ENCODE data around the gene VPS37B.

VPS37B gene

DNA sequence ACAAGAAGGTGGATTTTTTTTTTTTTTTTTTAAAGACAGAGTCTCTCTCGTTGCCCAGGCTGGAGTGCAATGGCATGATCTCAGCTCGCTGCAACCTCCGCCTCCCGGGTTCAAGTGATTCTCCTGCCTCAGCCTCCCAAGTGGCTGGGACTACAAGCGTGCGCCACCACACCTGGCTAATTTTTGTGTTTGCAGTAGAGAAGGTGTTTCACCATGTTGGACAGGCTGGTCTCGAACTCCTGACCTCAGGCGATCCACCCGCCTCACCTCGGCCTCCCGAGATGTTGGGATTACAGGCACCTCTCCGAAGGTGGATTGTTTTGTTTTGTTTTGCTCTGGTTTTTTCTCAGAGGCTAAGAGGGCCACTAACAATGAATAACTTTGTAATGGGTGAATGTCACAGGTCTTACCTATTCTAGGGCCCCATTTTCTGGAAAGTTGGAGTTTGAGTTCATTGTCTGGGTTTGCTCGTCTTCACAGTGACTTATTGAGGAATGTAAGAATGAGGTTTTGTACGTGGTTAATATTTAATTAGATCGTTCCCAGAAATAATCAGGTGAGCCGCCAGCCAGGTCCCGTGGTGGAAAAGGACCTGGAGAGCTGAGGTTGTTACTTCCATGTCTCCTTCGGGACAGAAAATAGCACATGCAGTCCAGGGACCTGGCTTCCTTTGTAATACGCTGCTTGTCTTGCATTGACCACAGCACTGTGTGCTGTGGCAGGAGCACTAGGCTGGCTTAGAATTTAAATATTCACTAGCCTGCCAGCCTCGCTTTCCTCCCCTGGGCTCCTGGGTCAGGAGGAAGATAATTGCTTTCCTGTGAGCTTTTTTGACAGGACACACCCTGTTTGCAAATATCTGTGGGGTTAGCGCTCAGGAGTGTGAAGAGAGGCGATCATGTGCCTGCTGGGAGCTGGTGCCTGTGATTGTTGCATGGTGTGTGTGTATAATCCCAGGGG, 58.3 kb downstream of the VPS37B start:
- Histone ChIP-seq H3K27me3 (replicated peaks) (no peaks in the 10 kb centered on the region), H3K36me3 (replicated peaks) (no peaks in the 10 kb centered on the region), H3K4me3 (ENCODE audit: low read depth, low read length) (no peak overlapping the region), H3K27ac (no peak overlapping the region)
- TF ChIP-seq, protein P1, sequence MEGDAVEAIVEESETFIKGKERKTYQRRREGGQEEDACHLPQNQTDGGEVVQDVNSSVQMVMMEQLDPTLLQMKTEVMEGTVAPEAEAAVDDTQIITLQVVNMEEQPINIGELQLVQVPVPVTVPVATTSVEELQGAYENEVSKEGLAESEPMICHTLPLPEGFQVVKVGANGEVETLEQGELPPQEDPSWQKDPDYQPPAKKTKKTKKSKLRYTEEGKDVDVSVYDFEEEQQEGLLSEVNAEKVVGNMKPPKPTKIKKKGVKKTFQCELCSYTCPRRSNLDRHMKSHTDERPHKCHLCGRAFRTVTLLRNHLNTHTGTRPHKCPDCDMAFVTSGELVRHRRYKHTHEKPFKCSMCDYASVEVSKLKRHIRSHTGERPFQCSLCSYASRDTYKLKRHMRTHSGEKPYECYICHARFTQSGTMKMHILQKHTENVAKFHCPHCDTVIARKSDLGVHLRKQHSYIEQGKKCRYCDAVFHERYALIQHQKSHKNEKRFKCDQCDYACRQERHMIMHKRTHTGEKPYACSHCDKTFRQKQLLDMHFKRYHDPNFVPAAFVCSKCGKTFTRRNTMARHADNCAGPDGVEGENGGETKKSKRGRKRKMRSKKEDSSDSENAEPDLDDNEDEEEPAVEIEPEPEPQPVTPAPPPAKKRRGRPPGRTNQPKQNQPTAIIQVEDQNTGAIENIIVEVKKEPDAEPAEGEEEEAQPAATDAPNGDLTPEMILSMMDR (IDR thresholded peaks at IDR 0.05; ENCODE audit: low read depth, low read length, missing control alignments): no peak
- in situ Hi-C loops (cut with HindIII; ENCODE audit: low pct_ligation_motif_present, low sequenced_read_pairs): no loop called here
- DNase-seq: no peak

DNA sequence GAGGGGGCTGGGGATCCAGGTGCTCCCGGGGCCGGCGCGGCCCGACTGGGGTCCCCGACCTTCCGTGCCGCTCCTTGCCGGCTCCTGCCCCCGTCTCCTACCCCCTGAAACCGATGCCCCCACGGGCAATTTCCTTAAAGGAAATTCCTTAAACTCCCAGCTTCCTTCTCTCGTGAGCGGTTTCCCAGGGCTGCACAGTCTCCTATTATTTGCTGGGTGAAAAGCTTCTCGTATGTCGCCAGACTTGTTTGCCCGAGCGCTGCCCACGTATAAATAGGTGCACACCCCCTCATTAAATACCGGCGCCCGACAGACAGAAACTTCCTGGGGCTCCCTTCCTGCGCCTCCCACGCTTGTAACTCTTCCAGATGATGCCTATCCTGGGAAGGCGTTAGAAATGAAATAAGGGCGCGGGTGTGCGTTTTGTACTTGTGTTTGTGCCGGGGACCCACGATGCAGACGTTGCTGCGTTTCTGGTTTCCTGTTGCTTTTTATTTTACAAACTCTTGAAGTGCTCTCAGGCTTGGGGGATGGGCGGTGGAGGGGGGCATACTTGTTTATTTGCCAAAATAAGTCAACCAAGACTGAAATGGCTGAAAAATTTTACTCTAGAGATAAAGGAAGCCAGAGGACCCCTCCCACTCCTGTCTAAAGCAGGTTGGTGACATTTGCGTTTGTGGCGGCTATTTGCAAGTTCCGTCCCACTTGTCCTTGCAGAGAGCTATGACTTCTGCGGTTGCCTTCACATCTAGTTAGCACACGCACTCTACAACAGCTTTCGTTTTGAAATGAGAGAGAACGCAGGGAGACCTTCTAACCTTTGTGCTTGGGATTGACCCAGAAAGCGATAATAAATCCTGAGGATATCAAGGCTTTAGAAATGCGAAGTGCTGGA, 59.6 kb downstream of the VPS37B start:
- no peak for DNase-seq
- Histone ChIP-seq H3K27me3 (replicated peaks) (no peaks in the 10 kb centered on the region), H3K27ac (no peak overlapping the region), H3K36me3 (replicated peaks) (no peaks in the 10 kb centered on the region), H3K4me3 (ENCODE audit: low read depth, low read length) (peak overlapping the region; percentile 55)
- TF ChIP-seq, protein P1 (IDR thresholded peaks at IDR 0.05; ENCODE audit: low read depth, low read length, missing control alignments): no peak
- in situ Hi-C loops (cut with HindIII; ENCODE audit: low pct_ligation_motif_present, low sequenced_read_pairs): no loop called here

DNA sequence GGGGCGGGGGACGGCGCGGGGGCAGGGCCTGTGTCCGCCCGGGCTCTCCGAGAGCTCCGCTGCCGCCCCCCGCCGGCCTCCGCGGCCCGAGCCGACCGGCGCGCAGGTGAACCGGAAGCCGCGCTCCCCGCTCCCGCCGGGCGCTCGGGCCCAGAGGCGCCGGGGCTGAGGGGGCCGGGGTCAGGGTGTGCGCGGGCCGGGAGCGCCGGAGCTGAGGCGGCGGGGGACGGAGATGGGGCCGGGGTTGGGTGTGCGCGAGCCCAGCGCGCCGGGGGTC, 60.2 kb downstream of the VPS37B start:
- DNase-seq: no peak
- no peaks in the 10 kb centered on the region for H3K27me3 ChIP-seq (replicated peaks)
- peak overlapping the region; percentile 55 for H3K4me3 ChIP-seq (ENCODE audit: low read depth, low read length)
- TF ChIP-seq, protein P1 (IDR thresholded peaks at IDR 0.05; ENCODE audit: low read depth, low read length, missing control alignments): no peak
- in situ Hi-C loops (cut with HindIII; ENCODE audit: low pct_ligation_motif_present, low sequenced_read_pairs): no loop called here
- H3K27ac ChIP-seq: no peak overlapping the region
- H3K36me3 ChIP-seq (replicated peaks): no peaks in the 10 kb centered on the region

DNA sequence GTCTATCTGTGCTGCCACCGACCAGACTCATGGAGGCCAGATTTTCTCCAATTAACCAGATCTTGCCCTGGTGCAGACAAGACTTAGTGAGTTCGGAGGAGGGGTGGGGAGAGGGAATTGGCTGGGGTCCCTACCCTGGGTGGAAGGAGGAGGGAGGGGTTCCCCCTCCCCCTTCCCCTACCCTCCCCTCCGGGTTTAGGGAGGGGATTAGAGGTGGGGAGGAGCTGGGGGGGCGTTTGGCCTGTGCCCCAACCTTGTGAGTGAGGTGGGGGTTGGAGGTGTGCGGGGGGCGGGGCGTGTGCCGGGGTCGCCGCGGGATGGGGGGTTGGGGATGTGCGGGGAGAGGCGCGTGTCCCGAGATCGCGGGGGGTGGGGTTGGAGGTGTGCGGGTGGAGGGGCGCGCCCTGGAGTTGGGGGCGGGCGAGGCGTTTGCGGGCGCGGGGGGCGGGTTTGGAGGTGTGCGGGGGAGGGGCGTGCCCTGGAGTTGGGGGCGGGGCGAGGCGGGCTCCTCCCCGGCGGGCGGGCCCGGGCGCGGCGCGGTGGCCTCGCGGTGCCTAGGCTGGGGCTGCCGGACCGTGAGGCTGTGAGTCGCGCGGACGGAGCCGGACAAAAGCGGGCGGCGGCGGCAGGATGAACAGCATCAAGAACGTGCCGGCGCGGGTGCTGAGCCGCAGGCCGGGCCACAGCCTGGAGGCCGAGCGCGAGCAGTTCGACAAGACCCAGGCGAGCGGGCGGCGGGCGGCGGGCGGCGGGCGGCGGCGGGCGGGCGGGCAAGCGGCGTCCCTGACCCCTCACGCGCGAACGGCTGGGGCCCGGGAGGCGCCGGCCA, 60.8 kb downstream of the VPS37B start, which contains the start of gene HIP1R:
Gene HIP1R (plus strand): TSS at position 537 of the 829 bp plus-strand sequence. CDS start 94 bp downstream, at position 631.
- Histone ChIP-seq H3K36me3 (replicated peaks) (no peaks in the 10 kb centered on the region), H3K27me3 (replicated peaks) (no peaks in the 10 kb centered on the region), H3K27ac (no peak within 1 kb of the TSS), H3K4me3 (ENCODE audit: low read depth, low read length) (peak within 1 kb of the TSS; percentile 55)
- no peak for DNase-seq
- in situ Hi-C loops (cut with HindIII; ENCODE audit: low pct_ligation_motif_present, low sequenced_read_pairs): no loop called here
- TF ChIP-seq, protein P1 (IDR thresholded peaks at IDR 0.05; ENCODE audit: low read depth, low read length, missing control alignments): no peak

DNA sequence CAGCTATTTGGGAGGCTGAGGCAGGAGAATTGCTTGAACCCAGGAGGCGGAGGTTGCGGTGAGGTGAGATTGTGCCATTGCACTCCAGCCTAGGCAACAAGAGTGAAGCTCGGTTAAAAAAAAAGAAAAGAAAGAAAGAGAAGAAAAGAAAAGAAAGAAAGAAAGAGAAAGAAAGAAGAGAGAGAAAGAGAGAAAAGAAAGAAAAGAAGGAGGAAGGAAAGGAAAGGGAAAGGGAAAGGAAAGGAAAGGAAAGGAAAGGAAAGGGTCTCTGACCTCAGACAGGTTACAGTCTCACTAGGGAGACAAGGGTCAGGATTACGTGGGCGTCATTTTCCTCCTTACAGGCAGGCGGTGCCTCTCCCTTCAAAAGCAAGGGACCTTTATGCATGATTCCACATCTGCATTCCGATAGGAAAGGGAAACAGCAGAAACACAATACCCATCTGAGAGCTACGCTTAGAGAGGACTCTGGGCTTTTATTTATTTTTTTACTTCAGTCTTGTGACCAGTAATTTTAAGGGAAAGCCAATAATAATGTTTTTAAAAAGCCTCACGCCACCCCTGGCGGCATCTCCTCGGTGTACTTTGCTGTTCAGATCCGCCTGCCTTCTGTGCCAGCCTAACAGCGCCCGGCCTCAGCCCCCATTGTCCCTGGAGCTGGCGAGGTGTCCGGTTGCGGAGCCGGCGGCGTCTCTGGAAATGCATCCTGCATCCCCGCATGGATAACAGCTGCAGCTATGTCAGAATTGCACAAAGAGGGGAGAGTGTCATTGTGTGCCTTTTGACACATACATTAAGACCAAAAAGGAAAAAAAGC, 61.6 kb downstream of the VPS37B start:
- Histone ChIP-seq H3K27ac (no peak overlapping the region), H3K4me3 (ENCODE audit: low read depth, low read length) (peak overlapping the region; percentile 55), H3K27me3 (replicated peaks) (no peaks in the 10 kb centered on the region), H3K36me3 (replicated peaks) (no peaks in the 10 kb centered on the region)
- DNase-seq: no peak
- TF ChIP-seq, protein P1 (IDR thresholded peaks at IDR 0.05; ENCODE audit: low read depth, low read length, missing control alignments): peak; percentile 9
- in situ Hi-C loops (cut with HindIII; ENCODE audit: low pct_ligation_motif_present, low sequenced_read_pairs): no loop called here
